Endothelial cell of umbilical vein (primary cell): Measurements from ENCODE around the gene ZNF487. TPM values are rescaled to one million over a fixed set of nuclear protein-coding genes. Genes with fewer than 3 reads are reported as not detected.
"Not testable (repeated sequence)": the region's sequence is repeated elsewhere in the genome, so short reads cannot be mapped to it uniquely, and the experiment has no call there.

ENCODE experiments used
- BruUV-seq: library from RNA; stranded (reverse); fragments of 400-500 nt; replicated peaks from 2 replicates; lab custom pipeline; 2021; lab: Mats Ljungman, UMichigan
- CTCF ChIA-PET: fragments of 300-600, 350-600 bp; sonication (Branson Sonifier 250); formaldehyde crosslinking; loops from one replicate; lab custom pipeline; 2021; ENCODE audit warnings: antibody characterized with exemption, inconsistent platforms; lab: Charles Lee
- POLR2A ChIA-PET: fragments of 300-600, 350-600 bp; sonication (Branson Sonifier 250); formaldehyde crosslinking; loops from one replicate; lab custom pipeline; 2021; ENCODE audit warnings: antibody characterized with exemption, inconsistent platforms; lab: Charles Lee
- DNase-seq: peaks from one replicate; pipeline ENCODE4 v3.0.0-alpha.2; 2011; ENCODE audit warnings: low read depth, low spot score
- FAIRE-seq: peaks from 2 replicates; lab custom pipeline; 2011; peaks lifted over from hg19 to GRCh38; lab: Jason Lieb, UNC
- H2AFZ ChIP-seq: 2 replicates; pipeline ENCODE4 v1.6.0; 2012; ENCODE audit warnings: low read depth, low read length, control low read depth, inconsistent platforms
- H3K27ac ChIP-seq: 2 replicates; pipeline ENCODE4 v1.5.1; 2011; ENCODE audit warnings: low read depth, mild to moderate bottlenecking, control low read depth, low read length, moderate library complexity; ENCODE audit not compliant: insufficient read depth
- H3K27me3 ChIP-seq, 2 experiments: 2 replicates each; pipeline versions ENCODE4 v1.6.0 to v1.6.1; 2011; ENCODE audit warnings: low read length in 2 of 2, mixed read lengths in 1 of 2; ENCODE audit not compliant: control insufficient read depth in 2 of 2, insufficient read depth in 2 of 2
- H3K36me3 ChIP-seq, 2 experiments: 2 replicates in 1 of 2; 3 replicates in 1 of 2; pipeline ENCODE4 v1.5.1; 2011; ENCODE audit warnings: low read length in 2 of 2, mild to moderate bottlenecking in 1 of 2, moderate library complexity in 1 of 2; ENCODE audit not compliant: control insufficient read depth in 2 of 2, insufficient read depth in 2 of 2; ENCODE audit errors: extremely low read depth in 1 of 2
- H3K4me1 ChIP-seq: 3 replicates; pipeline ENCODE4 v1.5.1; 2011; ENCODE audit warnings: mild to moderate bottlenecking, low read length; ENCODE audit not compliant: control insufficient read depth, insufficient read depth; ENCODE audit errors: extremely low read depth
- H3K4me2 ChIP-seq: 2 replicates; pipeline ENCODE4 v1.6.1; 2011; ENCODE audit warnings: low read length, control low read depth, mixed read lengths; ENCODE audit not compliant: insufficient read depth
- H3K4me3 ChIP-seq, 3 experiments: fragments of 200-600 bp in 1 of 3; sonication (generic), shearing (Covaris generic) in 1 of 3; replicated peaks in 1 of 3; 2 replicates each; pipeline ENCODE4 v1.5.1; 2011 to 2016; ENCODE audit warnings: control low read depth in 3 of 3, low read length in 3 of 3, mild to moderate bottlenecking in 2 of 3, inconsistent platforms in 1 of 3, low read depth in 1 of 3, moderate library complexity in 1 of 3; ENCODE audit not compliant: insufficient read depth in 1 of 3
- H3K79me2 ChIP-seq: 2 replicates; pipeline ENCODE4 v1.6.0; 2012; ENCODE audit warnings: low read length, inconsistent platforms; ENCODE audit not compliant: control insufficient read depth, insufficient read depth
- H3K9ac ChIP-seq: replicated peaks from 2 replicates; pipeline ENCODE3; 2011; ENCODE audit warnings: low read length, control low read depth; ENCODE audit not compliant: insufficient read depth; ENCODE audit errors: extremely low read depth
- H3K9me1 ChIP-seq: replicated peaks from 3 replicates; pipeline ENCODE4 v1.6.0; 2011; ENCODE audit warnings: mild to moderate bottlenecking, low read length; ENCODE audit not compliant: control insufficient read depth, insufficient read depth; ENCODE audit errors: extremely low read depth
- H3K9me3 ChIP-seq: replicated peaks from 2 replicates; pipeline ENCODE4 v1.5.1; 2012; ENCODE audit warnings: low read length, inconsistent platforms; ENCODE audit not compliant: control insufficient read depth, insufficient read depth
- H4K20me1 ChIP-seq: replicated peaks from 2 replicates; pipeline ENCODE3; 2011; ENCODE audit warnings: mild to moderate bottlenecking, low read length; ENCODE audit not compliant: control insufficient read depth, insufficient read depth; ENCODE audit errors: extremely low read depth
- EZH2 ChIP-seq: IDR thresholded peaks from 2 replicates; pipeline ENCODE4 v1.6.1; 2012; ENCODE audit warnings: borderline replicate concordance, low read depth, mild to moderate bottlenecking, moderate library complexity, low read length, inconsistent platforms; ENCODE audit not compliant: severe bottlenecking
- JUN ChIP-seq: IDR thresholded peaks from 2 replicates; pipeline ENCODE4 v1.6.1; 2011; ENCODE audit warnings: borderline replicate concordance, low read depth; ENCODE audit not compliant: insufficient read length, insufficient read depth
- dilution Hi-C: fragments of 300-500 bp; cut with MboI; formaldehyde crosslinking; loops from one replicate; pipeline ENCODE4 v1.15.0; 2019; ENCODE audit warnings: low sequenced_read_pairs; ENCODE audit not compliant: extremely low pct_ligation_motif_present
- intact Hi-C: fragments of 100-400 bp; cut with micrococcal nuclease; formaldehyde crosslinking; loops from one replicate; pipeline ENCODE4 v1.10.0; 2022
- polyA plus RNA-seq, 4 experiments: library from polyadenylated mRNA; depleted of rRNA in 3 of 4; stranded (reverse) in 3 of 4; unstranded in 1 of 4; fragments of >200 nt; gene quantifications; 2 replicates each; pipeline versions ENCODE4 v1.2.1 to v1.2.3, GENCODE V29; 2011 to 2012; ENCODE audit warnings: missing spikeins in 1 of 4
- total RNA-seq: library from RNA; stranded (reverse); gene quantifications from 2 replicates; pipeline ENCODE4 v1.2.3, GENCODE V29; 2021

Gene ZNF487
- total and polyA plus RNA-seq, 2 donors (not counting 3 experiments of a cell fraction or from before 2014, with no cell fraction given) = 2.1 to 2.6 TPM

DNA sequence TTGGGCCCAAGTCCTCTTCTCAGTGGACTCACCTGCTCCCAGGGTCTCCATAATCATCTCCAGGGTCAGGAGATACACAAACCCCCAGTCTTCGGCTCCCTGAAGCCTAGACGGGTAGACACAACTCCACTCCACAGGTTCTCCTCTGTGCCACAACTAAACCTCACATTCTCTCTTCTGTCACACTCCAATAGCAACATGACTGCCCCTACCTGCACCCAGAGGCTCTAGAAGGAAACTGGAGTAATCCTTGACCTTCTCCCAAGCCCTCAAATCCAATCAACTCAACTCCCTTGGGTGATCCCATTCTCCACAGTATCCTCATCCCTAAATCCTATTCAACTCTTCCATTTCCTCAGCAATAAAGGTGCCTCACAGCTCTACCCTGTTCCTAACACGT is 44.2 kb upstream of the ZNF487 start:
- intact Hi-C loops = no loop called here
- dilution Hi-C loops = no loop called here
- H3K9ac ChIP-seq = no peak overlapping the region
- no peak overlapping the region for H3K4me3 ChIP-seq
- no peak overlapping the region for H3K27ac ChIP-seq
- DNase-seq = no peak
- ChIA-PET POLR2A (no interaction called here), CTCF (interaction anchor here (1.2 kb wide), 1 partner anchor 15 kb away, joined by 4 read pairs; no protein-coding TSS in a partner anchor)
- H3K9me1 ChIP-seq = no peaks in the 10 kb centered on the region
- peaks cover 82% of the 10 kb centered on the region for H3K79me2 ChIP-seq
- no peaks in the 10 kb centered on the region for H3K27me3 ChIP-seq
- no peak for FAIRE-seq
- peaks cover 20% of the 10 kb centered on the region for H3K4me1 ChIP-seq
- TF ChIP-seq EZH2 = no peak
- TF ChIP-seq JUN = no peak
- H4K20me1 ChIP-seq = peaks cover 8% of the 10 kb centered on the region
- H3K36me3 ChIP-seq = peaks cover 20 to 36% of the 10 kb centered on the region in 2 experiments
- no peaks in the 10 kb centered on the region for H3K9me3 ChIP-seq
- H2AFZ ChIP-seq = no peak overlapping the region
- BruUV-seq = no TSS peak
- H3K4me2 ChIP-seq = no peak overlapping the region

DNA sequence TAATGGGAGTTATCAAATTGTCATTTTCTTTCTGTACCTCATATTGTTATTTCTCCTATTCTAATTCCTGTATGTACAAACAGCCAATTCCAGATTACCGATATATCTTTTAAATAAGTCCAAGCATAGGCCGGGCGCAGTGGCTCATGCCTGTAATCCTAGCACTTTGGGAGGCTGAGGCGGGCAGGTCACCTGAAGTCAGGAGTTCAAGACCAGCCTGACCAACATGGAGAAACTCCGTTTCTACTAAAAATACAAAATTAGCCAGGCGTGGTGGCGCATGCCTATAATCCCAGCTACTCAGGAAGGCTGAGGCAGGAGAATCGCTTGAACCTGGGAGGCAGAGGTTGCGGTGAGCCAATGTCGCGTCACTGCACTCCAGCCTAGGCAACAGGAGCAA is 43.7 kb upstream of the ZNF487 start:
- H2AFZ ChIP-seq, H4K20me1 ChIP-seq, dilution Hi-C loops, H3K4me3 ChIP-seq, H3K27ac ChIP-seq, H3K9me1 ChIP-seq, intact Hi-C loops, POLR2A ChIA-PET, H3K9me3 ChIP-seq, DNase-seq, FAIRE-seq, BruUV-seq, H3K27me3 ChIP-seq, H3K9ac ChIP-seq, H3K4me2 ChIP-seq: not testable (repeated sequence)
- Histone ChIP-seq H3K36me3 (peaks cover 16 to 36% of the 10 kb centered on the region in 2 experiments), H3K79me2 (peaks cover 84% of the 10 kb centered on the region), H3K4me1 (peaks cover 23% of the 10 kb centered on the region)
- CTCF ChIA-PET = interaction anchor here (1.1 kb wide), 1 partner anchor 14 kb away, joined by 3 read pairs; no protein-coding TSS in a partner anchor
